Measurements from ENCODE around the gene SCTR. TPM values are rescaled to one million over a fixed set of nuclear protein-coding genes. Genes with fewer than 3 reads are reported as not detected.

Gene SCTR
- total RNA-seq, 1 donor from 2014 or later: not detected

GRCh38 chr2:119544075-119544938 lies 20.0 kb upstream of the SCTR start, which contains the start of gene CFAP221:
CFAP221 (plus strand) TSS chr2:119544449; CDS start chr2:119546132, 1,683 bp downstream.
- H3K9me3 ChIP-seq (ENCODE audit: low read depth): no peaks in the 10 kb centered on the region
- peaks cover 2% of the 10 kb centered on the region for H3K9me3 Mint-ChIP-seq
- TF ChIP-seq, protein P1, sequence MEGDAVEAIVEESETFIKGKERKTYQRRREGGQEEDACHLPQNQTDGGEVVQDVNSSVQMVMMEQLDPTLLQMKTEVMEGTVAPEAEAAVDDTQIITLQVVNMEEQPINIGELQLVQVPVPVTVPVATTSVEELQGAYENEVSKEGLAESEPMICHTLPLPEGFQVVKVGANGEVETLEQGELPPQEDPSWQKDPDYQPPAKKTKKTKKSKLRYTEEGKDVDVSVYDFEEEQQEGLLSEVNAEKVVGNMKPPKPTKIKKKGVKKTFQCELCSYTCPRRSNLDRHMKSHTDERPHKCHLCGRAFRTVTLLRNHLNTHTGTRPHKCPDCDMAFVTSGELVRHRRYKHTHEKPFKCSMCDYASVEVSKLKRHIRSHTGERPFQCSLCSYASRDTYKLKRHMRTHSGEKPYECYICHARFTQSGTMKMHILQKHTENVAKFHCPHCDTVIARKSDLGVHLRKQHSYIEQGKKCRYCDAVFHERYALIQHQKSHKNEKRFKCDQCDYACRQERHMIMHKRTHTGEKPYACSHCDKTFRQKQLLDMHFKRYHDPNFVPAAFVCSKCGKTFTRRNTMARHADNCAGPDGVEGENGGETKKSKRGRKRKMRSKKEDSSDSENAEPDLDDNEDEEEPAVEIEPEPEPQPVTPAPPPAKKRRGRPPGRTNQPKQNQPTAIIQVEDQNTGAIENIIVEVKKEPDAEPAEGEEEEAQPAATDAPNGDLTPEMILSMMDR (IDR thresholded peaks at IDR 0.05): no peak
- TF ChIP-seq EZH2phosphoT487 (IDR thresholded peaks at IDR 0.05) (no peak), EZH2 (IDR thresholded peaks at IDR 0.05) (no peak)
- no peaks in the 10 kb centered on the region for H3K36me3 ChIP-seq
- peaks cover 19% of the 10 kb centered on the region for H3K4me1 ChIP-seq
- H3K4me2 ChIP-seq: peak within 1 kb of the TSS; percentile 95
- H3K4me3 Mint-ChIP-seq: peak within 1 kb of the TSS; percentile 94
- DNase-seq (ENCODE audit: low spot score): peak; percentile 95
- H3K36me3 Mint-ChIP-seq: peaks cover 7% of the 10 kb centered on the region
- H2AFZ ChIP-seq (replicated peaks): peak within 1 kb of the TSS; percentile 98
- H3F3A ChIP-seq (ENCODE audit: low read depth): peaks cover 8% of the 10 kb centered on the region
- H3K4me1 Mint-ChIP-seq: peaks cover 29% of the 10 kb centered on the region
- peaks cover 23% of the 10 kb centered on the region for H3K27me3 ChIP-seq
- H3K4me3 ChIP-seq: peak within 1 kb of the TSS; percentile 73
- no peaks in the 10 kb centered on the region for H3K79me2 ChIP-seq (ENCODE audit: low read depth)
- H4K20me1 ChIP-seq (ENCODE audit: low read depth): no peaks in the 10 kb centered on the region
- peak within 1 kb of the TSS; percentile 99 for H3K27ac Mint-ChIP-seq
- H3K27me3 Mint-ChIP-seq (ENCODE audit: insufficient read depth, low read depth): peaks cover 2% of the 10 kb centered on the region
- H3K9ac ChIP-seq: peak within 1 kb of the TSS; percentile 52
- peak within 1 kb of the TSS; percentile 46 for H3K27ac ChIP-seq

GRCh38 chr2:119541476-119541875 lies 17.2 kb upstream of the SCTR start:
- H3K27ac ChIP-seq: no peak overlapping the region
- no peak overlapping the region for H3K27ac Mint-ChIP-seq
- no peak for DNase-seq (ENCODE audit: low spot score)

GRCh38 chr2:119537792-119538191 lies 13.5 kb upstream of the SCTR start:
- H2AFZ ChIP-seq (replicated peaks): no peak overlapping the region
- TF ChIP-seq, protein P1 (IDR thresholded peaks at IDR 0.05): no peak
- no peak for TF ChIP-seq EZH2phosphoT487 (IDR thresholded peaks at IDR 0.05)
- no peak for TF ChIP-seq EZH2 (IDR thresholded peaks at IDR 0.05)
- H3K27ac ChIP-seq: no peak overlapping the region
- no peaks in the 10 kb centered on the region for H4K20me1 ChIP-seq (ENCODE audit: low read depth)
- H3F3A ChIP-seq (ENCODE audit: low read depth): no peaks in the 10 kb centered on the region
- H3K9me3 ChIP-seq (ENCODE audit: low read depth): no peaks in the 10 kb centered on the region
- H3K27me3 Mint-ChIP-seq (ENCODE audit: insufficient read depth, low read depth): peaks cover 4% of the 10 kb centered on the region
- H3K4me3 Mint-ChIP-seq: no peak overlapping the region
- H3K9me3 Mint-ChIP-seq: peaks cover 26% of the 10 kb centered on the region
- no peak overlapping the region for H3K9ac ChIP-seq
- no peak overlapping the region for H3K4me3 ChIP-seq
- H3K36me3 ChIP-seq: no peaks in the 10 kb centered on the region
- no peaks in the 10 kb centered on the region for H3K4me1 ChIP-seq
- no peaks in the 10 kb centered on the region for H3K27me3 ChIP-seq
- no peak for DNase-seq (ENCODE audit: low spot score)
- H3K4me2 ChIP-seq: no peak overlapping the region
- peaks cover 3% of the 10 kb centered on the region for H3K36me3 Mint-ChIP-seq
- no peak overlapping the region for H3K27ac Mint-ChIP-seq
- no peaks in the 10 kb centered on the region for H3K79me2 ChIP-seq (ENCODE audit: low read depth)
- peaks cover 17% of the 10 kb centered on the region for H3K4me1 Mint-ChIP-seq

More at GRCh38 chr2:119541476-119541875, 17.2 kb upstream of the SCTR start:
- Mint-ChIP-seq H3K9me3 (peaks cover 5% of the 10 kb centered on the region), H3K27me3 (ENCODE audit: insufficient read depth, low read depth) (peaks cover 2% of the 10 kb centered on the region), H3K36me3 (peaks cover 1% of the 10 kb centered on the region), H3K4me1 (peaks cover 31% of the 10 kb centered on the region), H3K4me3 (no peak overlapping the region)
- Histone ChIP-seq H3K9me3 (ENCODE audit: low read depth) (no peaks in the 10 kb centered on the region), H3K4me1 (peaks cover 16% of the 10 kb centered on the region), H3K79me2 (ENCODE audit: low read depth) (no peaks in the 10 kb centered on the region), H2AFZ (replicated peaks) (no peak overlapping the region), H3K36me3 (no peaks in the 10 kb centered on the region), H3K4me2 (no peak overlapping the region), H4K20me1 (ENCODE audit: low read depth) (no peaks in the 10 kb centered on the region), H3K9ac (no peak overlapping the region), H3K27me3 (peaks cover 23% of the 10 kb centered on the region), H3K4me3 (no peak overlapping the region), H3F3A (ENCODE audit: low read depth) (peaks cover 8% of the 10 kb centered on the region)
- TF ChIP-seq EZH2 (IDR thresholded peaks at IDR 0.05): no peak
- no peak for TF ChIP-seq EZH2phosphoT487 (IDR thresholded peaks at IDR 0.05)
- TF ChIP-seq, protein P1 (IDR thresholded peaks at IDR 0.05): no peak
